ENCODE measurements around the gene NCR3LG1. TPM values are rescaled to one million over a fixed set of nuclear protein-coding genes. Genes with fewer than 3 reads are reported as not detected.

Gene NCR3LG1
- total RNA-seq, 1 experiment from 2014 or later = 14.8 TPM

DNA sequence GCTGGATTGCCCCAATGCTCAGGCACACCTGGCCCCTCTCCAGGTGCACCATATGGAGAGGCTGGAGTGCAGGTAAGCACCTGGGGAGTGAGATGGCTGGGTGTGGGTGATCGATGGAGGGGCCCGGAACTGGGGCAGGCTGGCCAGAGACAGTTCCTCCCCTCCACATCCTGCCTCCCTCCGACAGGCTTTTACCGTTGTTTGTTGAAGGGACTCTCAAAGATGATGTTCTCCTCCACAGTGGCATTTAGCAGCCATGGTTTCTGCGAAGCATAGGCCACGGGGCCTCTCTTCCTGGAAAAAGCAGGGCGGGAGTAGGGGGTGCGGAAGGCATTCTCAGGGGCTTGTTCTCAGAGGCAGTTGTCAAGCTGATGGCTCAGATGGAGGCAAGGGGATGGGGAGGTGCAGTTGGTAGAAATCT, 62.7 kb downstream of the NCR3LG1 start:
- Mint-ChIP-seq H3K9me3 (ENCODE audit: unreplicated experiment) (no peaks in the 10 kb centered on the region), H3K4me3 (ENCODE audit: unreplicated experiment) (no peak overlapping the region), H3K4me1 (ENCODE audit: low read depth, unreplicated experiment) (peaks cover 5% of the 10 kb centered on the region), H3K36me3 (ENCODE audit: insufficient read depth, unreplicated experiment) (no peaks in the 10 kb centered on the region), H3K27me3 (ENCODE audit: insufficient read depth, unreplicated experiment) (peaks cover 32% of the 10 kb centered on the region), H3K27ac (ENCODE audit: unreplicated experiment) (no peak overlapping the region)
- BruUV-seq (replicated peaks) = no TSS peak
- intact Hi-C loops (cut with micrococcal nuclease; ENCODE audit: unreplicated experiment) = no loop called here
- H3K36me3 ChIP-seq (ENCODE audit: control insufficient read depth, insufficient read depth, low read length) = no peaks in the 10 kb centered on the region
- no peak for TF ChIP-seq CTCF (IDR thresholded peaks at IDR 0.05; ENCODE audit: insufficient read depth in 1 of 2, low read depth in 1 of 2, low read length in 1 of 2, severe bottlenecking in 1 of 2, unreplicated experiment in 1 of 2)
- H3K4me1 ChIP-seq = no peaks in the 10 kb centered on the region
- no peaks in the 10 kb centered on the region for H3K27me3 ChIP-seq (replicated peaks; ENCODE audit: control insufficient read depth, insufficient read depth, low read length)
- no peak overlapping the region for H3K4me3 ChIP-seq (ENCODE audit: low read depth, low read length)
- ChIA-PET CTCF (interaction anchor here (0.6 kb wide), 1 partner anchor 56 kb away, joined by 3 read pairs; no protein-coding TSS in a partner anchor), POLR2A (no interaction called here)
- no peak for DNase-seq
- H3K9me3 ChIP-seq = no peaks in the 10 kb centered on the region

GRCh38 chr11:17414992-17415391, 63.4 kb downstream of the NCR3LG1 start:
- POLR2A ChIA-PET = no interaction called here
- Histone ChIP-seq H3K4me1 (no peaks in the 10 kb centered on the region), H3K4me3 (ENCODE audit: low read depth, low read length) (no peak overlapping the region), H3K9me3 (no peaks in the 10 kb centered on the region), H3K27me3 (replicated peaks; ENCODE audit: control insufficient read depth, insufficient read depth, low read length) (no peaks in the 10 kb centered on the region), H3K36me3 (ENCODE audit: control insufficient read depth, insufficient read depth, low read length) (no peaks in the 10 kb centered on the region)
- CTCF ChIA-PET = no interaction called here
- Mint-ChIP-seq H3K4me3 (ENCODE audit: unreplicated experiment) (no peak overlapping the region), H3K27me3 (ENCODE audit: insufficient read depth, unreplicated experiment) (peaks cover 38% of the 10 kb centered on the region), H3K9me3 (ENCODE audit: unreplicated experiment) (no peaks in the 10 kb centered on the region), H3K4me1 (ENCODE audit: low read depth, unreplicated experiment) (peaks cover 5% of the 10 kb centered on the region), H3K27ac (ENCODE audit: unreplicated experiment) (no peak overlapping the region), H3K36me3 (ENCODE audit: insufficient read depth, unreplicated experiment) (no peaks in the 10 kb centered on the region)
- intact Hi-C loops (cut with micrococcal nuclease; ENCODE audit: unreplicated experiment) = no loop called here
- BruUV-seq (replicated peaks) = no TSS peak
- DNase-seq = no peak
- TF ChIP-seq CTCF (IDR thresholded peaks at IDR 0.05; ENCODE audit: insufficient read depth in 1 of 2, low read depth in 1 of 2, low read length in 1 of 2, severe bottlenecking in 1 of 2, unreplicated experiment in 1 of 2) = no peak

DNA sequence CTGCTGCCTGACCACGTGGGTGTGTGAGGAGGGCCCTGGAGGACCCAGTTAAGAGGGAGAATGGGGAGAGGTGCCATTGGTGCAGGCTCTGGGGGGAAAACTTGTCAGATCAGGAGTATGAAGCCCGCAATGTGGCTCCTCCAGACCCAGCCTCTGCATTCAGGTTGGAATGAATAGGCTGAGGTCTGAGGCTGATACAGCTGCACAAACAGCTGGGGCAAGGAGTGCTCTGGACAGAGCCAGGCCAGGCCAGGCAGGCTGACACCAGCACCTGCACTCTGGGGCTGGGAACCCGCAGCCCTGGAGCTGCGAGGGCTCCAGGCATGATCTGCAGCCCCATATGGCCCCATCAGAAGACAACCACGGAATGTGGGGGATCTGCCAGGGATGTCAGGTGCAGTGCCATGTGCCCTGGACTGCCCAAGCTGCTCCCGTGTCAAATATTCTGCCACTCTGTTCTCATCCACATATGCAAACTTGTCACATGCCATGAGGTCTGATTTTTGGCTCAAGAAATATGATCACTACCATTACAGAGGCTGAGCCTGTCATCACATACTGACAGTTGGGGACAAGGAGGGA, 64.0 kb downstream of the NCR3LG1 start:
- CTCF ChIA-PET = no interaction called here

More for the DNA sequence above, 64.0 kb downstream of the NCR3LG1 start:
- DNase-seq = no peak
- no peak for TF ChIP-seq CTCF (IDR thresholded peaks at IDR 0.05; ENCODE audit: insufficient read depth in 1 of 2, low read depth in 1 of 2, low read length in 1 of 2, severe bottlenecking in 1 of 2, unreplicated experiment in 1 of 2)
- Histone ChIP-seq H3K36me3 (ENCODE audit: control insufficient read depth, insufficient read depth, low read length) (no peaks in the 10 kb centered on the region), H3K27me3 (replicated peaks; ENCODE audit: control insufficient read depth, insufficient read depth, low read length) (0 out of 2 replicates have a peak, but pooled peaks cover 2% of the 10 kb centered on the region), H3K4me3 (ENCODE audit: low read depth, low read length) (no peak overlapping the region), H3K4me1 (no peaks in the 10 kb centered on the region), H3K9me3 (no peaks in the 10 kb centered on the region)
- POLR2A ChIA-PET = no interaction called here
- H3K4me3 Mint-ChIP-seq (ENCODE audit: unreplicated experiment) = no peak overlapping the region
- no peaks in the 10 kb centered on the region for H3K36me3 Mint-ChIP-seq (ENCODE audit: insufficient read depth, unreplicated experiment)
- H3K27ac Mint-ChIP-seq (ENCODE audit: unreplicated experiment) = no peak overlapping the region
- BruUV-seq (replicated peaks) = no TSS peak
- H3K27me3 Mint-ChIP-seq (ENCODE audit: insufficient read depth, unreplicated experiment) = peaks cover 38% of the 10 kb centered on the region
- H3K9me3 Mint-ChIP-seq (ENCODE audit: unreplicated experiment) = no peaks in the 10 kb centered on the region
- H3K4me1 Mint-ChIP-seq (ENCODE audit: low read depth, unreplicated experiment) = peaks cover 5% of the 10 kb centered on the region
- intact Hi-C loops (cut with micrococcal nuclease; ENCODE audit: unreplicated experiment) = no loop called here

Data from Caco-2 (cell line).